ENCODE measurements around the gene CACNA2D4. TPM values are rescaled to one million over a fixed set of nuclear protein-coding genes. Genes with fewer than 3 reads are reported as not detected.
A peak's percentile ranks its signal among the peaks of the same experiment; 100 is the strongest.

CACNA2D4 gene
- total RNA-seq, 1 donor from 2014 or later: 0.87 TPM

DNA sequence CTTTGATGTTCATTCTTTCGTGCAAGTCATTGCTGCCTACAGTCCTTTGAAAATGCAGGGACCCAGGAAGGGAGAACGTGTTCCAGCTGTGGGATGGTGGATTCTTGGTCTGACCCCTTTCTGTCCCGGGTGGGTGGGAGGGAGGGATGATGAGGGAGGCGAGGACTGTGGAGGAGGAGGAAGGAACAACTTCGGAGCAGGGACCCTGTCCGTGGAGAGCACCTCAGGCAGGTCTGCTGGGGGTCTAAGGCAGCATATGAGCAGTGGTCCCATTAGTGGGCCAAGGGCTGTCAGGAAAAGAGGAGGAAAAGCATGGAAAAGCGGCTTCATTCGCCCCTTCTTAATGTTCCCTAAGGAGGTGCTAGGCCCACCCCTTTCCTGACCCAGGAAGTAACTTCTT lies 36.0 kb downstream of the CACNA2D4 start:
- Mint-ChIP-seq H3K27me3 (peaks cover 17% of the 10 kb centered on the region), H3K27ac (no peak overlapping the region), H3K4me3 (no peak overlapping the region), H3K4me1 (ENCODE audit: unreplicated experiment) (no peaks in the 10 kb centered on the region), H3K9me3 (no peaks in the 10 kb centered on the region), H3K36me3 (no peaks in the 10 kb centered on the region)
- TF ChIP-seq, protein P1, sequence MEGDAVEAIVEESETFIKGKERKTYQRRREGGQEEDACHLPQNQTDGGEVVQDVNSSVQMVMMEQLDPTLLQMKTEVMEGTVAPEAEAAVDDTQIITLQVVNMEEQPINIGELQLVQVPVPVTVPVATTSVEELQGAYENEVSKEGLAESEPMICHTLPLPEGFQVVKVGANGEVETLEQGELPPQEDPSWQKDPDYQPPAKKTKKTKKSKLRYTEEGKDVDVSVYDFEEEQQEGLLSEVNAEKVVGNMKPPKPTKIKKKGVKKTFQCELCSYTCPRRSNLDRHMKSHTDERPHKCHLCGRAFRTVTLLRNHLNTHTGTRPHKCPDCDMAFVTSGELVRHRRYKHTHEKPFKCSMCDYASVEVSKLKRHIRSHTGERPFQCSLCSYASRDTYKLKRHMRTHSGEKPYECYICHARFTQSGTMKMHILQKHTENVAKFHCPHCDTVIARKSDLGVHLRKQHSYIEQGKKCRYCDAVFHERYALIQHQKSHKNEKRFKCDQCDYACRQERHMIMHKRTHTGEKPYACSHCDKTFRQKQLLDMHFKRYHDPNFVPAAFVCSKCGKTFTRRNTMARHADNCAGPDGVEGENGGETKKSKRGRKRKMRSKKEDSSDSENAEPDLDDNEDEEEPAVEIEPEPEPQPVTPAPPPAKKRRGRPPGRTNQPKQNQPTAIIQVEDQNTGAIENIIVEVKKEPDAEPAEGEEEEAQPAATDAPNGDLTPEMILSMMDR (conservative IDR thresholded peaks at IDR 0.05): no peak
- no peak for DNase-seq (ENCODE audit: extremely low spot score, unreplicated experiment)

DNA sequence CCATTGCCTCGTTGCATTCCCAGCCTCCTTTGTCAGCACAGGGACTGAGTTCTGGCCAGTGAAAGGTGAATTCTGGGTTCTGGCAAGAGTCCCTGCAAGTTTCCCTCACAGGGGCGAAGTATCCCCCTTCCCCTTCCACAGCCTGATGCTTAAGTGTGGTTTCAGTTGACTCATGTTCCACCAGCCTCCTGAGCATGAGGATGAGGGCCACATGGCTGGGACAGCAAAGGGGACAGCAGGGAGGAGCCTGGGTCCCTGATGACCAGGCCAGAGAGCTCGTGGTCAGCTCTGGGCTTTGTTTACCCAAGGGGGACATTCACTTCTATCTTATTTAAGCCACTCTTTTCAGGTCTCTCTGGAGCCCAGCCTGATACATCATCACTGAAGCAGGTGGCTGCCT lies 36.5 kb downstream of the CACNA2D4 start:
- Mint-ChIP-seq H3K4me3 (no peak overlapping the region), H3K36me3 (no peaks in the 10 kb centered on the region), H3K4me1 (ENCODE audit: unreplicated experiment) (no peaks in the 10 kb centered on the region), H3K27me3 (peaks cover 17% of the 10 kb centered on the region), H3K27ac (no peak overlapping the region), H3K9me3 (no peaks in the 10 kb centered on the region)
- no peak for DNase-seq (ENCODE audit: extremely low spot score, unreplicated experiment)
- TF ChIP-seq, protein P1 (conservative IDR thresholded peaks at IDR 0.05): no peak

DNA sequence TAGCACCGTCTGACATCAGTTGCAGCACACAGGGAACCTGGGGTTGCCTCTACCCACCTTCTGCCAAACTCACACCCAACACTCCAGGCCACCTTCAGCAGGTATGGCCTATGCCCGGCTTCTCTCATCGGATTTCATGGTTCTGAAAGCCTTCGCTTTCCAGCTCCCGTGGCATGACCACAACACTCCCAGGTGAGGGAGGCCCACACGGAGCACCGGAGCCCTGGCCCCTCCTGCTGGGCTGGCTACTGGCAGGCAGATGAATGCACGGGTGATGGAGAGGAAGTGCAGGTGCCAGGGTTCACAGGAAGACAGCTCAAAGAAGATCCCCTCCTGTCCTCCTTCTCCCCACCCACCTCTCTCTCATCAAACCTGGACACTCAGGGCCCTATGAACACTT lies 37.2 kb downstream of the CACNA2D4 start:
- Mint-ChIP-seq H3K36me3 (no peaks in the 10 kb centered on the region), H3K4me1 (ENCODE audit: unreplicated experiment) (no peaks in the 10 kb centered on the region), H3K27ac (no peak overlapping the region), H3K27me3 (peaks cover 19% of the 10 kb centered on the region), H3K9me3 (no peaks in the 10 kb centered on the region), H3K4me3 (no peak overlapping the region)
- TF ChIP-seq, protein P1 (conservative IDR thresholded peaks at IDR 0.05): no peak
- peak; percentile 62 for DNase-seq (ENCODE audit: extremely low spot score, unreplicated experiment)

DNA sequence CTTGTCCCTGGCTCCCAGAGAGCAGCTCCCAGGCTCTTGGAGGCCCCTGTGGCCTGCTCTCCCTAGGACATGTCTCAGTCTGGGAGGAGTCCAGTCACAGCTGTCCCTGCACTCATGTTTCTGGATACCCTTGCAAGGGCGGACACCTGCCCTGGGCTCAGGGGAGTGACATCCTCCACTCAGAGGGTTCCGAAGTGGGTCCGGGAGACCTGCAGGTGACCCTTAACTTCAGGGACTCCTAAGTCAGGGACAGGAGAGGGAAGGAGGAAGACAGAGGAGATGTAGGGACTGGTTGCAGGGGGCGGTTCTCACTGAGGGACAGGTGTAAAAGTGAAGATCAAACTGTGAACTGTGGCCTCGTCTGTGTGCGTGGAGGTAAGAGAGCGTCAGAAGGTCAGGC lies 37.6 kb downstream of the CACNA2D4 start:
- no peaks in the 10 kb centered on the region for H3K36me3 Mint-ChIP-seq
- no peaks in the 10 kb centered on the region for H3K4me1 Mint-ChIP-seq (ENCODE audit: unreplicated experiment)
- H3K4me3 Mint-ChIP-seq: no peak overlapping the region
- no peak overlapping the region for H3K27ac Mint-ChIP-seq
- H3K9me3 Mint-ChIP-seq: no peaks in the 10 kb centered on the region
- TF ChIP-seq, protein P1 (conservative IDR thresholded peaks at IDR 0.05): no peak
- H3K27me3 Mint-ChIP-seq: peaks cover 23% of the 10 kb centered on the region
- DNase-seq (ENCODE audit: extremely low spot score, unreplicated experiment): peak; percentile 51

DNA sequence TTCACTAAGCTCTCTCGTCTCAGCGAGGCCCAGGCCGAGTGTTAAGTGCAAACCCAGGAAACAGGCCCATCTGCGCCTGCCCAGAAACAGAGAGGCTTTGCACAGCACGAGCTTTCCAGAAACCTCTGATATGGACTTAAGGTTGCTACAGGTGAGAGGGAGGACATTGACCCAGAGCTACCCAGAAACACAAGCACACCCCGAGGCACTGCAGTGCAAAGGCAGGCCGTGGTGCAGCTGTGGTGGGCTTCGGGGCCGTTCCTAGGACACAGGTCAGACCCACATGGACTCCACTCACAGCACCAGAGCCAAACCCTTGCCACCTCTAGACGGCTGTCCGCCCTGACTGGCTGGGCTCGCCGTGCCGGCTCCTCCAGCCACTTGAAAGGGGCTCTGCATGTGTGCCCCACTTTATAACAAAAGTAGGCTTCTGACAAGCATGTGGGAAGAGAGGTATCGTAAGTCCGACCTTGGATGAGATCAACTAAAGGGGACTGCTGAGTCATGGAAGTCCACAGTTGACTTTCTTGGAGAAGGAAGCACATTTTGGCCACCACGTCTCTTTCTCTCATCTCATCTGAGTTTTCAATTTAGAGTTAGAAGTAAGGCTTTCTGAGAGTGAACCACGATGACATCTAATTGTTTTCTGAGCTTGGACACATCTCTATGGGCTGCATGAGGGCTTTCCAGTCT lies 38.2 kb downstream of the CACNA2D4 start:
- Mint-ChIP-seq H3K27ac (no peak overlapping the region), H3K4me3 (no peak overlapping the region), H3K9me3 (no peaks in the 10 kb centered on the region), H3K4me1 (ENCODE audit: unreplicated experiment) (no peaks in the 10 kb centered on the region), H3K36me3 (no peaks in the 10 kb centered on the region), H3K27me3 (peaks cover 29% of the 10 kb centered on the region)
- DNase-seq (ENCODE audit: extremely low spot score, unreplicated experiment): peak; percentile 50
- TF ChIP-seq, protein P1 (conservative IDR thresholded peaks at IDR 0.05): no peak
